ENCODE data around the gene DNAAF5. TPM values are rescaled to one million over a fixed set of nuclear protein-coding genes. Genes with fewer than 3 reads are reported as not detected.

The DNAAF5 gene
- total and polyA plus RNA-seq, 9 of the 15 experiments (the other 6 are each of a cell fraction or from before 2014, with no cell fraction given), result 3.1 to 69.7 (median 19.1) TPM

DNA sequence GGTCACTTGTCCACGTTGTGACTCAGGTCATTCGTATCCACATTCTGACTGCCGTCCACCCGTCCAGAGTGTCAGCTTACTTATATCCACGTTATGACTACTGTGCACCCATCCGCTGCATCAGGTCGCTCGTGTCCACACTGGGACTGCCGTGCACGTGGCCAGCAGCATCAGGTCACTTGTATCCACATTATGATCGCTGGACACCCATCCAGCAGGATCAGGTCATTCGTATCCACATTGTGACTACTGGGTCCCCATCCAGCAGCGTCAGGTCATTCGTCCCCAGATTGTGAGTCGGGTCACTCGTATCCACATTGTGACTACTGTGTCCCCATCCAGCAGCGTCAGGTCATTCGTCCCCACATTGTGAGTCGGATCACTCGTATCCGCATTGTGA is 58.5 kb downstream of the DNAAF5 start:
- intact Hi-C loops (cut with micrococcal nuclease), result loop anchor here (10.0 kb wide), 1 partner anchor 180 kb away; no protein-coding TSS in a partner anchor
- no peak for ATAC-seq
- TF ChIP-seq RCOR1 (IDR thresholded peaks at IDR 0.05; ENCODE audit: borderline replicate concordance in 1 of 2, low read depth in 2 of 2, low read length in 2 of 2), result no peak
- TF ChIP-seq, protein P1, sequence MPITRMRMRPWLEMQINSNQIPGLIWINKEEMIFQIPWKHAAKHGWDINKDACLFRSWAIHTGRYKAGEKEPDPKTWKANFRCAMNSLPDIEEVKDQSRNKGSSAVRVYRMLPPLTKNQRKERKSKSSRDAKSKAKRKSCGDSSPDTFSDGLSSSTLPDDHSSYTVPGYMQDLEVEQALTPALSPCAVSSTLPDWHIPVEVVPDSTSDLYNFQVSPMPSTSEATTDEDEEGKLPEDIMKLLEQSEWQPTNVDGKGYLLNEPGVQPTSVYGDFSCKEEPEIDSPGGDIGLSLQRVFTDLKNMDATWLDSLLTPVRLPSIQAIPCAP (CRISPR knock-in tag; IDR thresholded peaks at IDR 0.05; ENCODE audit: borderline replicate concordance), result no peak
- TF ChIP-seq SAFB2 (IDR thresholded peaks at IDR 0.05; ENCODE audit: borderline replicate concordance, low read depth, low read length, severe bottlenecking), result no peak
- TF ChIP-seq LEF1 (IDR thresholded peaks at IDR 0.05), result no peak
- TF ChIP-seq, protein P2, sequence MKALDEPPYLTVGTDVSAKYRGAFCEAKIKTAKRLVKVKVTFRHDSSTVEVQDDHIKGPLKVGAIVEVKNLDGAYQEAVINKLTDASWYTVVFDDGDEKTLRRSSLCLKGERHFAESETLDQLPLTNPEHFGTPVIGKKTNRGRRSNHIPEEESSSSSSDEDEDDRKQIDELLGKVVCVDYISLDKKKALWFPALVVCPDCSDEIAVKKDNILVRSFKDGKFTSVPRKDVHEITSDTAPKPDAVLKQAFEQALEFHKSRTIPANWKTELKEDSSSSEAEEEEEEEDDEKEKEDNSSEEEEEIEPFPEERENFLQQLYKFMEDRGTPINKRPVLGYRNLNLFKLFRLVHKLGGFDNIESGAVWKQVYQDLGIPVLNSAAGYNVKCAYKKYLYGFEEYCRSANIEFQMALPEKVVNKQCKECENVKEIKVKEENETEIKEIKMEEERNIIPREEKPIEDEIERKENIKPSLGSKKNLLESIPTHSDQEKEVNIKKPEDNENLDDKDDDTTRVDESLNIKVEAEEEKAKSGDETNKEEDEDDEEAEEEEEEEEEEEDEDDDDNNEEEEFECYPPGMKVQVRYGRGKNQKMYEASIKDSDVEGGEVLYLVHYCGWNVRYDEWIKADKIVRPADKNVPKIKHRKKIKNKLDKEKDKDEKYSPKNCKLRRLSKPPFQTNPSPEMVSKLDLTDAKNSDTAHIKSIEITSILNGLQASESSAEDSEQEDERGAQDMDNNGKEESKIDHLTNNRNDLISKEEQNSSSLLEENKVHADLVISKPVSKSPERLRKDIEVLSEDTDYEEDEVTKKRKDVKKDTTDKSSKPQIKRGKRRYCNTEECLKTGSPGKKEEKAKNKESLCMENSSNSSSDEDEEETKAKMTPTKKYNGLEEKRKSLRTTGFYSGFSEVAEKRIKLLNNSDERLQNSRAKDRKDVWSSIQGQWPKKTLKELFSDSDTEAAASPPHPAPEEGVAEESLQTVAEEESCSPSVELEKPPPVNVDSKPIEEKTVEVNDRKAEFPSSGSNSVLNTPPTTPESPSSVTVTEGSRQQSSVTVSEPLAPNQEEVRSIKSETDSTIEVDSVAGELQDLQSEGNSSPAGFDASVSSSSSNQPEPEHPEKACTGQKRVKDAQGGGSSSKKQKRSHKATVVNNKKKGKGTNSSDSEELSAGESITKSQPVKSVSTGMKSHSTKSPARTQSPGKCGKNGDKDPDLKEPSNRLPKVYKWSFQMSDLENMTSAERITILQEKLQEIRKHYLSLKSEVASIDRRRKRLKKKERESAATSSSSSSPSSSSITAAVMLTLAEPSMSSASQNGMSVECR (CRISPR knock-in tag; IDR thresholded peaks at IDR 0.05), result no peak
- no peak for TF ChIP-seq U2AF1 (optimal IDR thresholded peaks at IDR 0.05; ENCODE audit: low read depth, low read length)
- no peak for TF ChIP-seq HSF4 (CRISPR knock-in tag; IDR thresholded peaks at IDR 0.05; ENCODE audit: borderline replicate concordance)
- no peak for TF ChIP-seq RBFOX2 (IDR thresholded peaks at IDR 0.05; ENCODE audit: low read depth, low read length)
- TF ChIP-seq ZBTB1 (CRISPR knock-in tag; IDR thresholded peaks at IDR 0.05; ENCODE audit: borderline replicate concordance, low read depth), result no peak
- no peak for TF ChIP-seq CEBPB (tag; IDR thresholded peaks at IDR 0.05)
- no peak for TF ChIP-seq GABPA (tag; conservative IDR thresholded peaks at IDR 0.05; ENCODE audit: low read depth)
- TF ChIP-seq, protein P3, sequence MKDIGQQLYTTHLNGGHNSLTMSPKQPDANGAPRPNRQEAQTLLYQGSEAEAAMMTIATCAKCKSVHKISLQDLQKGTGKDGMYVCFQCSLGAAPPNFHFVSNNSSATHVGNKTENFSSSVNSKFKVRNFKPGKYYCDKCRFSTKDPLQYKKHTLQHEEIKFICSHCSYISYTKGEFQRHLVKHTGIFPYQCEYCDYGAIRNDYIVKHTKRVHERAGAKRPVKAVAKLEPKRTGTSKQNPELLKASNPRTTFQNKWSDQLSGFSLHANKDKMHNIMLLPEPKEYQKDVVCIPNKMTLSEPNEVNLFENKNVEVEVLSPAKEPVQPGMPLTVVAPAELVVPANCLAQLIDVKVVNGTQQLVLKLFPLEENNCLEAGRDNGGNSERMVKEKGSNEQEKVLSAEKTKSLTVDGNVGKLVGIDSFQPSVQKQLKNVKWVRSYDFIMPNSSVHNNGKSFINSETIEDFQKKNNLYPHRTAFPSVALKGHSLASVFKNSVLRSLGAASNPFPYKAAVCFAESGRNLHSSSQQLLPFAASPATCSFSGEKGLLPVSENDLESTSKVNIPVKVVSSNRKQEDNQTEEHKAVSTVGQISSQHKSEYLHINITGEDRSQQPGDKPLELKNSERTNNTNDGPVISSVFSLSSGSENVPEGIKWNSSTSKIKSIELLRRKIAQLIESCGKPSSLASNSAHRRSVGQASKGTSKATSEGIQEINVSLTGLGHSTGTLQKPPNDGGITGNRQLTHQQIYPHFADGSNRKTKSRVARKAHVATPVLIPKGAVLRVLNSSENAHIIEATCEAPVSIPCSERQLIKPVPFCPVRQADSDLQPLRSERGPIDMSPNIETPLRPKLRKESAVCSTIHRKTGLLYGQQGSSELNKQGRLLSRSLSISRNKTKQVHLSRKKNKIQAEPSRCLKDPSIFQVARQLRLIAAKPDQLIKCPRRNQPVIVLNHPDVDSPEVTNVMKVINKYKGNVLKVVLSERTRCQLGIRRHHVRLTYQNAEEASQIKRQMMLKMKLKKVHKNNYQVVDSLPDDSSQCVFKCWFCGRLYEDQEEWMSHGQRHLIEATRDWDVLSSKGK (CRISPR knock-in tag; IDR thresholded peaks at IDR 0.05), result no peak
- TF ChIP-seq NBN (IDR thresholded peaks at IDR 0.05; ENCODE audit: low read depth), result no peak
- TF ChIP-seq ZC3H8 (IDR thresholded peaks at IDR 0.05), result no peak
- TF ChIP-seq CC2D1A (IDR thresholded peaks at IDR 0.05), result no peak

More for the DNA sequence above, 58.5 kb downstream of the DNAAF5 start:
- CTCF ChIA-PET (ENCODE audit: low intra/inter-chr PET ratio), result interaction anchor here (1.8 kb wide), 1 partner anchor 88 kb away, joined by 13 read pairs; no protein-coding TSS in a partner anchor
- no peaks in the 10 kb centered on the region for H3K9me3 ChIP-seq (replicated peaks; ENCODE audit: control insufficient read depth, insufficient read depth, low read depth, low read length)
- no peaks in the 10 kb centered on the region for H3K9me1 ChIP-seq (ENCODE audit: control insufficient read depth, insufficient read depth, low read length)
- no peaks in the 10 kb centered on the region for H4K20me1 ChIP-seq (replicated peaks; ENCODE audit: control insufficient read depth, insufficient read depth, low read length)
- peaks cover 0 to 6% of the 10 kb centered on the region in 2 experiments; a peak in 1 of 5 replicates for H3K4me1 ChIP-seq (replicated peaks in 1 of 2; ENCODE audit: control insufficient read depth in 2 of 2, insufficient read depth in 2 of 2, low read length in 2 of 2)
- H2AFZ ChIP-seq (ENCODE audit: low read depth, low read length), result no peak overlapping the region
- no TSS peak for BruUV-seq (replicated peaks)
- FAIRE-seq (no peak), DNase-seq (ENCODE audit: extremely low read depth in 1 of 4, low spot score in 3 of 4) (no peak)
- H3K79me2 ChIP-seq (ENCODE audit: control insufficient read depth, insufficient read depth, low read length), result no peaks in the 10 kb centered on the region
- WGBS (ENCODE audit: insufficient coverage, low coverage, missing lambda C conversion rate), result 95% methylated on average over 20 of the region's 21 CpGs
- no peak overlapping the region for H3K4me3 ChIP-seq
- peaks cover 76% of the 10 kb centered on the region for H3K36me3 ChIP-seq (ENCODE audit: control insufficient read depth, insufficient read depth, low read length)
- H3K9ac ChIP-seq (ENCODE audit: insufficient read depth in 1 of 2, low read depth in 2 of 2, low read length in 2 of 2), result no peak overlapping the region
- H3K27me3 ChIP-seq (ENCODE audit: control insufficient read depth in 2 of 2, insufficient read depth in 2 of 2, low read length in 2 of 2), result no peaks in the 10 kb centered on the region
- POLR2A ChIA-PET, result no interaction called here
- in situ Hi-C loops (cut with MboI), result loop anchor here (5.0 kb wide), 1 partner anchor 87 kb away; no protein-coding TSS in a partner anchor
- H3K4me2 ChIP-seq (ENCODE audit: insufficient read depth, low read length), result no peak overlapping the region
- no peak overlapping the region; the same call in 2 of the 3 replicates for H3K27ac ChIP-seq (ENCODE audit: extremely low read depth, low read depth, low read length)

Data from K562 (cell line).